Activated T-cell treated with anti-CD3 and anti-CD28 coated beads, Interleukin-2, amount 50 U/mL, for 4 hours (primary cell): ENCODE data around the gene U2AF2. TPM values are rescaled to one million over a fixed set of nuclear protein-coding genes. Genes with fewer than 3 reads are reported as not detected.

Experiments
- ATAC-seq, 2 donors: fragments of 200-7000 bp; cut with Tn5 transposase; one replicate each; pipeline ENCODE4 v1.10.0; 2021
- DNase-seq: peaks from one replicate; pipeline ENCODE4 v3.0.0-alpha.2; 2020
- H3K27me3 Mint-ChIP-seq: one replicate; pipeline ENCODE4 v1.8.0; 2021; ENCODE audit warnings: low read depth, mixed read lengths
- H3K36me3 Mint-ChIP-seq: one replicate; pipeline ENCODE4 v1.8.0; 2022; ENCODE audit warnings: mixed read lengths; ENCODE audit not compliant: insufficient read depth
- H3K4me1 Mint-ChIP-seq: one replicate; pipeline ENCODE4 v1.8.0; 2021; ENCODE audit warnings: low read depth, mixed read lengths
- H3K4me3 Mint-ChIP-seq: one replicate; pipeline ENCODE4 v1.8.0; 2021; ENCODE audit warnings: mild to moderate bottlenecking, moderate library complexity, mixed read lengths
- H3K9me3 Mint-ChIP-seq: one replicate; pipeline ENCODE4 v1.8.0; 2021; ENCODE audit warnings: mixed read lengths
- total RNA-seq, 3 donors: library from RNA; stranded (reverse); gene quantifications; one replicate each; pipeline ENCODE4 v1.2.1, GENCODE V29; 2021

The U2AF2 gene
- total RNA-seq, result 100 to 1,000 TPM; 467 to 532 (median 476) TPM

- Mint-ChIP-seq H3K4me1 (peaks cover 38% of the 10 kb centered on the region), H3K27me3 (no peaks in the 10 kb centered on the region), H3K36me3 (peaks cover 25% of the 10 kb centered on the region), H3K4me3 (peak within 1 kb of the TSS; percentile 91), H3K9me3 (no peaks in the 10 kb centered on the region)
- DNase-seq (peak; percentile 98), ATAC-seq (peak; percentile 53 to 55)
These were observed at the start of gene U2AF2 for GRCh38 chr19:55654868-55655647. U2AF2 (plus strand) TSS chr19:55655035; CDS start chr19:55655105, 70 bp downstream.

GRCh38 chr19:55605207-55605636 lies 49.6 kb upstream of the U2AF2 start:
- peak; percentile 99 for DNase-seq
- Mint-ChIP-seq H3K4me1 (peaks cover 53% of the 10 kb centered on the region), H3K27me3 (no peaks in the 10 kb centered on the region), H3K4me3 (peak overlapping the region; percentile 87), H3K36me3 (peaks cover 16% of the 10 kb centered on the region), H3K9me3 (no peaks in the 10 kb centered on the region)
- ATAC-seq, result peak; percentile 77 to 81

- DNase-seq (peak; percentile 59), ATAC-seq (peak; percentile 48 to 53)
- H3K9me3 Mint-ChIP-seq, result no peaks in the 10 kb centered on the region
- H3K4me3 Mint-ChIP-seq, result peak within 1 kb of the TSS; percentile 90
- H3K36me3 Mint-ChIP-seq, result peaks cover 16% of the 10 kb centered on the region
- no peaks in the 10 kb centered on the region for H3K27me3 Mint-ChIP-seq
- H3K4me1 Mint-ChIP-seq, result peaks cover 58% of the 10 kb centered on the region
These were observed 49.0 kb upstream of the U2AF2 start, which contains the start of gene ZNF865 for GRCh38 chr19:55605637-55606470. ZNF865 (plus strand) TSS chr19:55605647; CDS start chr19:55613619, 7,972 bp downstream.

- Mint-ChIP-seq H3K4me1 (peaks cover 58% of the 10 kb centered on the region), H3K9me3 (no peaks in the 10 kb centered on the region), H3K4me3 (peak overlapping the region; percentile 90), H3K36me3 (peaks cover 16% of the 10 kb centered on the region), H3K27me3 (no peaks in the 10 kb centered on the region)
- DNase-seq, result no peak
- no peak for ATAC-seq
These were observed 48.4 kb upstream of the U2AF2 start for GRCh38 chr19:55606471-55606787.

GRCh38 chr19:55606817-55607216 lies 48.0 kb upstream of the U2AF2 start:
- Mint-ChIP-seq H3K27me3 (no peaks in the 10 kb centered on the region), H3K4me1 (peaks cover 57% of the 10 kb centered on the region), H3K36me3 (peaks cover 16% of the 10 kb centered on the region), H3K9me3 (no peaks in the 10 kb centered on the region), H3K4me3 (peak overlapping the region; percentile 90)
- ATAC-seq (no peak), DNase-seq (no peak)

GRCh38 chr19:55609326-55609725 lies 45.5 kb upstream of the U2AF2 start:
- Mint-ChIP-seq H3K4me1 (peaks cover 59% of the 10 kb centered on the region), H3K27me3 (no peaks in the 10 kb centered on the region), H3K4me3 (no peak overlapping the region), H3K36me3 (peaks cover 16% of the 10 kb centered on the region), H3K9me3 (no peaks in the 10 kb centered on the region)
- DNase-seq (no peak), ATAC-seq (no peak)

GRCh38 chr19:55611300-55611982 lies 43.4 kb upstream of the U2AF2 start:
- no peak overlapping the region for H3K4me3 Mint-ChIP-seq
- peaks cover 16% of the 10 kb centered on the region for H3K36me3 Mint-ChIP-seq
- no peak for ATAC-seq
- peaks cover 47% of the 10 kb centered on the region for H3K4me1 Mint-ChIP-seq
- no peaks in the 10 kb centered on the region for H3K27me3 Mint-ChIP-seq
- H3K9me3 Mint-ChIP-seq, result no peaks in the 10 kb centered on the region
- no peak for DNase-seq

- no peak for ATAC-seq
- Mint-ChIP-seq H3K36me3 (peaks cover 15% of the 10 kb centered on the region), H3K4me1 (peaks cover 41% of the 10 kb centered on the region), H3K27me3 (no peaks in the 10 kb centered on the region), H3K9me3 (no peaks in the 10 kb centered on the region), H3K4me3 (no peak overlapping the region)
- no peak for DNase-seq
These were observed 42.7 kb upstream of the U2AF2 start for GRCh38 chr19:55611983-55612645.

GRCh38 chr19:55613396-55613795 lies 41.4 kb upstream of the U2AF2 start:
- H3K36me3 Mint-ChIP-seq, result peaks cover 17% of the 10 kb centered on the region
- no peak for ATAC-seq
- peaks cover 32% of the 10 kb centered on the region for H3K4me1 Mint-ChIP-seq
- H3K4me3 Mint-ChIP-seq, result no peak overlapping the region
- no peaks in the 10 kb centered on the region for H3K27me3 Mint-ChIP-seq
- DNase-seq, result no peak
- H3K9me3 Mint-ChIP-seq, result no peaks in the 10 kb centered on the region

GRCh38 chr19:55613930-55614710 lies 40.7 kb upstream of the U2AF2 start:
- ATAC-seq (no peak), DNase-seq (no peak)
- no peaks in the 10 kb centered on the region for H3K9me3 Mint-ChIP-seq
- H3K36me3 Mint-ChIP-seq, result peaks cover 17% of the 10 kb centered on the region
- H3K27me3 Mint-ChIP-seq, result no peaks in the 10 kb centered on the region
- peaks cover 30% of the 10 kb centered on the region for H3K4me1 Mint-ChIP-seq
- H3K4me3 Mint-ChIP-seq, result no peak overlapping the region

GRCh38 chr19:55614711-55615542 lies 39.9 kb upstream of the U2AF2 start:
- no peak for DNase-seq
- H3K4me3 Mint-ChIP-seq, result no peak overlapping the region

GRCh38 chr19:55615543-55616394 lies 39.1 kb upstream of the U2AF2 start:
- Mint-ChIP-seq H3K4me3 (no peak overlapping the region), H3K4me1 (peaks cover 26% of the 10 kb centered on the region), H3K27me3 (no peaks in the 10 kb centered on the region), H3K9me3 (no peaks in the 10 kb centered on the region), H3K36me3 (peaks cover 12% of the 10 kb centered on the region)
- DNase-seq, result no peak
- no peak for ATAC-seq

More at GRCh38 chr19:55614711-55615542, 39.9 kb upstream of the U2AF2 start:
- peaks cover 24% of the 10 kb centered on the region for H3K4me1 Mint-ChIP-seq
- no peaks in the 10 kb centered on the region for H3K9me3 Mint-ChIP-seq
- no peak for ATAC-seq
- H3K36me3 Mint-ChIP-seq, result peaks cover 9% of the 10 kb centered on the region
- no peaks in the 10 kb centered on the region for H3K27me3 Mint-ChIP-seq
